WTC11 (cell line): ENCODE data around the gene CACYBP. TPM values are rescaled to one million over a fixed set of nuclear protein-coding genes. Genes with fewer than 3 reads are reported as not detected.

Source experiments
- ATAC-seq: fragments of 200-7000 bp; cut with Tn5 transposase; 2 replicates; pipeline ENCODE4 v1.10.0; 2021; ENCODE audit warnings: mild to moderate bottlenecking, moderate library complexity
- CTCF ChIA-PET: fragments of 300-600 bp; sonication (Branson Sonifier 250); formaldehyde crosslinking; loops from one replicate; lab custom pipeline; 2021; ENCODE audit warnings: antibody characterized with exemption; lab: Charles Lee
- POLR2A ChIA-PET: fragments of 350-600 bp; sonication (Branson Sonifier 250); formaldehyde crosslinking; loops from one replicate; lab custom pipeline; 2021; ENCODE audit warnings: antibody characterized with exemption; lab: Charles Lee
- DNase-seq: peaks from one replicate; pipeline ENCODE4 v3.0.0; 2021; ENCODE audit warnings: low spot score
- H3K27ac Mint-ChIP-seq: 2 replicates; pipeline ENCODE4 v1.8.0; 2021; ENCODE audit warnings: mixed read lengths
- H3K27me3 Mint-ChIP-seq: 2 replicates; pipeline ENCODE4 v1.8.0; 2021; ENCODE audit warnings: low read depth, mild to moderate bottlenecking, moderate library complexity, mixed read lengths
- H3K36me3 Mint-ChIP-seq: 2 replicates; pipeline ENCODE4 v1.8.0; 2021; ENCODE audit warnings: mixed read lengths
- H3K4me1 Mint-ChIP-seq: 2 replicates; pipeline ENCODE4 v1.8.0; 2022; ENCODE audit warnings: mixed read lengths
- H3K4me3 Mint-ChIP-seq: 2 replicates; pipeline ENCODE4 v1.8.0; 2021; ENCODE audit warnings: mild to moderate bottlenecking, moderate library complexity, mixed read lengths
- H3K9me3 Mint-ChIP-seq: 2 replicates; pipeline ENCODE4 v1.8.0; 2021; ENCODE audit warnings: mixed read lengths
- CREM ChIP-seq: sonication (generic); formaldehyde crosslinking; IDR thresholded peaks from 2 replicates; pipeline ENCODE4 v1.8.1; 2022; ENCODE audit warnings: mild to moderate bottlenecking, missing genetic modification reagents, moderate library complexity
- ESRRA ChIP-seq: sonication (generic); formaldehyde crosslinking; IDR thresholded peaks from 2 replicates; pipeline ENCODE4 v1.8.1; 2022; ENCODE audit warnings: mild to moderate bottlenecking, missing genetic modification reagents, borderline replicate concordance
- FOXP1 ChIP-seq: sonication (generic); formaldehyde crosslinking; IDR thresholded peaks from 2 replicates; pipeline ENCODE4 v1.8.0; 2022; ENCODE audit warnings: missing genetic modification reagents, mild to moderate bottlenecking, moderate library complexity, borderline replicate concordance
- GABPB1 ChIP-seq: sonication (generic); formaldehyde crosslinking; IDR thresholded peaks from 2 replicates; pipeline ENCODE4 v1.8.1; 2023; ENCODE audit warnings: mild to moderate bottlenecking, missing genetic modification reagents
- GRHL2 ChIP-seq: fragments of 250-450 bp; sonication (Bioruptor Pico); IDR thresholded peaks from 2 replicates; pipeline ENCODE4 v1.8.0; 2022; ENCODE audit warnings: mild to moderate bottlenecking, moderate library complexity; ENCODE audit not compliant: insufficient replicate concordance, severe bottlenecking
- MXD4 ChIP-seq: fragments of 250-450 bp; sonication (Bioruptor Pico); IDR thresholded peaks from 2 replicates; pipeline ENCODE4 v1.8.0; 2021; ENCODE audit warnings: mild to moderate bottlenecking, moderate library complexity, borderline replicate concordance
- NFATC4 ChIP-seq: fragments of 250-450 bp; sonication (Bioruptor Pico); IDR thresholded peaks from 2 replicates; pipeline ENCODE4 v1.9.0; 2021; ENCODE audit warnings: mild to moderate bottlenecking
- NFE2L1 ChIP-seq: sonication (generic); formaldehyde crosslinking; IDR thresholded peaks from 2 replicates; pipeline ENCODE4 v1.8.1; 2023; ENCODE audit warnings: missing genetic modification reagents
- PRRX2 ChIP-seq: fragments of 250-450 bp; sonication (Bioruptor Pico); IDR thresholded peaks from 2 replicates; pipeline ENCODE4 v1.8.0; 2021; ENCODE audit warnings: mild to moderate bottlenecking
- TEAD4 ChIP-seq: sonication (generic); formaldehyde crosslinking; IDR thresholded peaks from 2 replicates; pipeline ENCODE4 v1.8.0; 2022; ENCODE audit warnings: mild to moderate bottlenecking, missing genetic modification reagents
- ZNF219 ChIP-seq: sonication (generic); formaldehyde crosslinking; IDR thresholded peaks from 2 replicates; pipeline ENCODE4 v1.8.0; 2023; ENCODE audit warnings: missing genetic modification reagents, mild to moderate bottlenecking, borderline replicate concordance
- total RNA-seq: library from RNA; stranded (reverse); gene quantifications from 3 replicates; pipeline ENCODE4 v1.2.3, GENCODE V29; 2021
- TF ChIP-seq, protein P1 (sequence below): sonication (generic); formaldehyde crosslinking; IDR thresholded peaks from 2 replicates; pipeline ENCODE4 v1.8.0; 2023; ENCODE audit warnings: missing genetic modification reagents, mild to moderate bottlenecking, borderline replicate concordance
- TF ChIP-seq, protein P2 (sequence below): sonication (generic); formaldehyde crosslinking; conservative IDR thresholded peaks from 2 replicates; pipeline ENCODE4 v1.8.1; 2022; ENCODE audit warnings: mild to moderate bottlenecking, missing genetic modification reagents
- TF ChIP-seq, protein P3 (sequence below): fragments of 200-600 bp; IDR thresholded peaks from 2 replicates; pipeline ENCODE4 v1.8.0; 2022; ENCODE audit warnings: antibody characterized with exemption
- TF ChIP-seq, protein P4 (sequence below): sonication (generic); formaldehyde crosslinking; IDR thresholded peaks from 2 replicates; pipeline ENCODE4 v1.8.0; 2022; ENCODE audit warnings: mild to moderate bottlenecking, missing genetic modification reagents
- TF ChIP-seq, protein P5 (sequence below): fragments of 250-450 bp; sonication (Bioruptor Pico); IDR thresholded peaks from 2 replicates; pipeline ENCODE4 v1.9.0; 2021; ENCODE audit warnings: mild to moderate bottlenecking

CACYBP gene
- total RNA-seq, 1 experiment from 2014 or later, result 211 TPM

DNA sequence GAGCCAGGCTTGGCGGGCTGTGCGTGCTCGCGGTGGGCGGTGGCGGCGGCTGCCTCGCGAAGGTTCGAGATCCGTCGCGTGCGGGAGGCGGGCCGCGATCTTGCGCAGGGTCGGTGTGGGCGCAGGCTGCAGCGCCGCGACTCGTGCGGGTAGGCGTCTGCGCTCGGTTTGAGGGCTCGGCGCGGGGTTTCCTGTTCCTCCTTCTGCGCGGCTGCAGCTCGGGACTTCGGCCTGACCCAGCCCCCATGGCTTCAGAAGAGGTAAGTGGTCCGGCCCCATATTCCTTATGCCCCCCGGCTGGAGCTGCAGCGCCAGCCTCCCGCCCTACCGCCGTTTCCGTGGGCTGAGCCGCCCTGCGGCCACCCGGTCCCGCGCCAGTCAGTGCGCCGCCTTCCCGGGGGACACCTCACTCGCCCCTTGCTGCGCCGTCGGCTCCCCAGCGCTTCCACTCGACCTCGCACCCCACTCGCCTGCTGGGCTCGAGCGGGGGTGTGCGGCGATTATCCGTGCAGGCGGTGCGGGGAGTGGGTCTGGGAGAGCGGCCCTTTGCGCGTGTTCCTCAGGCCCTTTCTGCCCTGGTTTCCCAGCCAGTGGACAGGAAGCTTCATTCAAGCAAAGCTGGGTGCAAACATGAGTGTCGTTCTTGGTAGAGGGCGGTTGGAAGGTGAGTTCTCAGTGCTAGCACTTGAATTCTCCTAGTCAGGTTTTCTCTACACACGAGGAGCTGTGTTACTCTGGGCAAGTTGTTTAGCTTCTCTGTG lies at the start of gene CACYBP (continued):
- TF ChIP-seq, protein P1, sequence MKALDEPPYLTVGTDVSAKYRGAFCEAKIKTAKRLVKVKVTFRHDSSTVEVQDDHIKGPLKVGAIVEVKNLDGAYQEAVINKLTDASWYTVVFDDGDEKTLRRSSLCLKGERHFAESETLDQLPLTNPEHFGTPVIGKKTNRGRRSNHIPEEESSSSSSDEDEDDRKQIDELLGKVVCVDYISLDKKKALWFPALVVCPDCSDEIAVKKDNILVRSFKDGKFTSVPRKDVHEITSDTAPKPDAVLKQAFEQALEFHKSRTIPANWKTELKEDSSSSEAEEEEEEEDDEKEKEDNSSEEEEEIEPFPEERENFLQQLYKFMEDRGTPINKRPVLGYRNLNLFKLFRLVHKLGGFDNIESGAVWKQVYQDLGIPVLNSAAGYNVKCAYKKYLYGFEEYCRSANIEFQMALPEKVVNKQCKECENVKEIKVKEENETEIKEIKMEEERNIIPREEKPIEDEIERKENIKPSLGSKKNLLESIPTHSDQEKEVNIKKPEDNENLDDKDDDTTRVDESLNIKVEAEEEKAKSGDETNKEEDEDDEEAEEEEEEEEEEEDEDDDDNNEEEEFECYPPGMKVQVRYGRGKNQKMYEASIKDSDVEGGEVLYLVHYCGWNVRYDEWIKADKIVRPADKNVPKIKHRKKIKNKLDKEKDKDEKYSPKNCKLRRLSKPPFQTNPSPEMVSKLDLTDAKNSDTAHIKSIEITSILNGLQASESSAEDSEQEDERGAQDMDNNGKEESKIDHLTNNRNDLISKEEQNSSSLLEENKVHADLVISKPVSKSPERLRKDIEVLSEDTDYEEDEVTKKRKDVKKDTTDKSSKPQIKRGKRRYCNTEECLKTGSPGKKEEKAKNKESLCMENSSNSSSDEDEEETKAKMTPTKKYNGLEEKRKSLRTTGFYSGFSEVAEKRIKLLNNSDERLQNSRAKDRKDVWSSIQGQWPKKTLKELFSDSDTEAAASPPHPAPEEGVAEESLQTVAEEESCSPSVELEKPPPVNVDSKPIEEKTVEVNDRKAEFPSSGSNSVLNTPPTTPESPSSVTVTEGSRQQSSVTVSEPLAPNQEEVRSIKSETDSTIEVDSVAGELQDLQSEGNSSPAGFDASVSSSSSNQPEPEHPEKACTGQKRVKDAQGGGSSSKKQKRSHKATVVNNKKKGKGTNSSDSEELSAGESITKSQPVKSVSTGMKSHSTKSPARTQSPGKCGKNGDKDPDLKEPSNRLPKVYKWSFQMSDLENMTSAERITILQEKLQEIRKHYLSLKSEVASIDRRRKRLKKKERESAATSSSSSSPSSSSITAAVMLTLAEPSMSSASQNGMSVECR (CRISPR knock-in tag), result peak; percentile 93; the same call in 1 of the 2 replicates
- TF ChIP-seq TEAD4 (CRISPR knock-in tag), result no peak
- TF ChIP-seq NFE2L1, result peak; percentile 89; the same call in 1 of the 2 replicates
- no peak for TF ChIP-seq CREM (CRISPR knock-in tag)
- TF ChIP-seq MXD4 (CRISPR knock-in tag), result no peak
- TF ChIP-seq, protein P2, sequence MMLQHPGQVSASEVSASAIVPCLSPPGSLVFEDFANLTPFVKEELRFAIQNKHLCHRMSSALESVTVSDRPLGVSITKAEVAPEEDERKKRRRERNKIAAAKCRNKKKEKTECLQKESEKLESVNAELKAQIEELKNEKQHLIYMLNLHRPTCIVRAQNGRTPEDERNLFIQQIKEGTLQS (CRISPR knock-in tag), result no peak
- TF ChIP-seq PRRX2 (CRISPR knock-in tag), result no peak
- TF ChIP-seq ZNF219, result no peak
- TF ChIP-seq, protein P3, sequence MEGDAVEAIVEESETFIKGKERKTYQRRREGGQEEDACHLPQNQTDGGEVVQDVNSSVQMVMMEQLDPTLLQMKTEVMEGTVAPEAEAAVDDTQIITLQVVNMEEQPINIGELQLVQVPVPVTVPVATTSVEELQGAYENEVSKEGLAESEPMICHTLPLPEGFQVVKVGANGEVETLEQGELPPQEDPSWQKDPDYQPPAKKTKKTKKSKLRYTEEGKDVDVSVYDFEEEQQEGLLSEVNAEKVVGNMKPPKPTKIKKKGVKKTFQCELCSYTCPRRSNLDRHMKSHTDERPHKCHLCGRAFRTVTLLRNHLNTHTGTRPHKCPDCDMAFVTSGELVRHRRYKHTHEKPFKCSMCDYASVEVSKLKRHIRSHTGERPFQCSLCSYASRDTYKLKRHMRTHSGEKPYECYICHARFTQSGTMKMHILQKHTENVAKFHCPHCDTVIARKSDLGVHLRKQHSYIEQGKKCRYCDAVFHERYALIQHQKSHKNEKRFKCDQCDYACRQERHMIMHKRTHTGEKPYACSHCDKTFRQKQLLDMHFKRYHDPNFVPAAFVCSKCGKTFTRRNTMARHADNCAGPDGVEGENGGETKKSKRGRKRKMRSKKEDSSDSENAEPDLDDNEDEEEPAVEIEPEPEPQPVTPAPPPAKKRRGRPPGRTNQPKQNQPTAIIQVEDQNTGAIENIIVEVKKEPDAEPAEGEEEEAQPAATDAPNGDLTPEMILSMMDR, result no peak
- peak; percentile 35; the same call in 1 of the 2 replicates for TF ChIP-seq FOXP1 (CRISPR knock-in tag)
- 0 out of 2 replicates have a peak, but pooled peaks have one; percentile 52 for TF ChIP-seq GABPB1 (CRISPR knock-in tag)
- TF ChIP-seq, protein P4, sequence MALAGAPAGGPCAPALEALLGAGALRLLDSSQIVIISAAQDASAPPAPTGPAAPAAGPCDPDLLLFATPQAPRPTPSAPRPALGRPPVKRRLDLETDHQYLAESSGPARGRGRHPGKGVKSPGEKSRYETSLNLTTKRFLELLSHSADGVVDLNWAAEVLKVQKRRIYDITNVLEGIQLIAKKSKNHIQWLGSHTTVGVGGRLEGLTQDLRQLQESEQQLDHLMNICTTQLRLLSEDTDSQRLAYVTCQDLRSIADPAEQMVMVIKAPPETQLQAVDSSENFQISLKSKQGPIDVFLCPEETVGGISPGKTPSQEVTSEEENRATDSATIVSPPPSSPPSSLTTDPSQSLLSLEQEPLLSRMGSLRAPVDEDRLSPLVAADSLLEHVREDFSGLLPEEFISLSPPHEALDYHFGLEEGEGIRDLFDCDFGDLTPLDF (CRISPR knock-in tag), result peak; percentile 84
- no peak; the same call in 1 of the 2 replicates for TF ChIP-seq NFATC4 (CRISPR knock-in tag)
- TF ChIP-seq GRHL2 (CRISPR knock-in tag), result no peak

DNA sequence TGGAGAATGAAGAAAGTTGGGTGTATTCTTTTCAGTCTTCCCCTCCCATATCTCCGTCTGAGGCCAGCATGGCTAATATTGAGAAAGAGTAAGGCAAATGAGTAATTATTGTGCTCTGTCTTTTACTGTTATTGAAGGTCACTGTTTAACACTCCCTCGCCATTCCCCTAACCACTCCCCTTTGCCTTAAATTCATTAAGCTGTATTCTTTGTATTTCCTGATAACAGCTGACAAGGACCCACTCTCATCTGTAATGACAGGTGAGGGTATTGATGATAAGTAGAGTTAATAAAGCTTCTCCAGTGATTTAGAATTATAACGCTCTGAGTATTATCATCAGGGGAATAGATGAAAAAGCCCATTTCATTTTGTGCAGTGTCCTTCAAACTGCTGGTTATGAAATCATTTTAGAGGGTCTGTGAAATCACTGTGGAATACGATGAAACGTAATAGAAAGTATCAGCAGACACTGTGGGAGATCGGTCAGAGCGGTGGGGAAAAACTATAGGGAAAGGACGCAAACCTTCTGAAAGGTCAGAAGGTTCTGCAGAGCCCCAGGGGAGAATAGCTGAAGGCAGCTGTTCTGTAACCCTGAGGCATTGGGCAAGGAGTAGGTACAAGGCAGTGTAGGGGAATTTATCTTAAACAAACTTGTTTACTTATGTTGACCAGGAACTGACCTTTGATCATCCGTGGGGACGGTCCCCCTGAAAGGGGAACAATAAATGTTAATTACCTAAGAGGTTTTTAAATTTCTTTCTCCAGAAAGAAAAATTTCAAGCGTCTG lies 46.3 kb upstream of the CACYBP start:
- Mint-ChIP-seq H3K27ac (peak overlapping the region; percentile 60), H3K9me3 (no peaks in the 10 kb centered on the region), H3K27me3 (no peaks in the 10 kb centered on the region), H3K4me3 (no peak overlapping the region), H3K36me3 (peaks cover 22% of the 10 kb centered on the region), H3K4me1 (peaks cover 24% of the 10 kb centered on the region)
- no peak for DNase-seq
- ChIA-PET CTCF (interaction anchor here (1.2 kb wide), 1 partner anchor 34 kb away, joined by 3 read pairs; no protein-coding TSS in a partner anchor), POLR2A (interaction anchor here (0.7 to 1.2 kb wide), 2 partner anchors 46 to 72 kb away, joined by 3 read pairs; no protein-coding TSS in a partner anchor)
- no peak for ATAC-seq
- TF ChIP-seq, protein P5, sequence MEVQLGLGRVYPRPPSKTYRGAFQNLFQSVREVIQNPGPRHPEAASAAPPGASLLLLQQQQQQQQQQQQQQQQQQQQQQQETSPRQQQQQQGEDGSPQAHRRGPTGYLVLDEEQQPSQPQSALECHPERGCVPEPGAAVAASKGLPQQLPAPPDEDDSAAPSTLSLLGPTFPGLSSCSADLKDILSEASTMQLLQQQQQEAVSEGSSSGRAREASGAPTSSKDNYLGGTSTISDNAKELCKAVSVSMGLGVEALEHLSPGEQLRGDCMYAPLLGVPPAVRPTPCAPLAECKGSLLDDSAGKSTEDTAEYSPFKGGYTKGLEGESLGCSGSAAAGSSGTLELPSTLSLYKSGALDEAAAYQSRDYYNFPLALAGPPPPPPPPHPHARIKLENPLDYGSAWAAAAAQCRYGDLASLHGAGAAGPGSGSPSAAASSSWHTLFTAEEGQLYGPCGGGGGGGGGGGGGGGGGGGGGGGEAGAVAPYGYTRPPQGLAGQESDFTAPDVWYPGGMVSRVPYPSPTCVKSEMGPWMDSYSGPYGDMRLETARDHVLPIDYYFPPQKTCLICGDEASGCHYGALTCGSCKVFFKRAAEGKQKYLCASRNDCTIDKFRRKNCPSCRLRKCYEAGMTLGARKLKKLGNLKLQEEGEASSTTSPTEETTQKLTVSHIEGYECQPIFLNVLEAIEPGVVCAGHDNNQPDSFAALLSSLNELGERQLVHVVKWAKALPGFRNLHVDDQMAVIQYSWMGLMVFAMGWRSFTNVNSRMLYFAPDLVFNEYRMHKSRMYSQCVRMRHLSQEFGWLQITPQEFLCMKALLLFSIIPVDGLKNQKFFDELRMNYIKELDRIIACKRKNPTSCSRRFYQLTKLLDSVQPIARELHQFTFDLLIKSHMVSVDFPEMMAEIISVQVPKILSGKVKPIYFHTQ (CRISPR knock-in tag), result no peak
- TF ChIP-seq ESRRA (no peak), GRHL2 (CRISPR knock-in tag) (no peak), TEAD4 (CRISPR knock-in tag) (no peak)
- TF ChIP-seq, protein P1 (CRISPR knock-in tag), result no peak
